Right renal pelvis (tissue), 4 donors: ENCODE measurements around the gene SLC22A8. TPM values are rescaled to one million over a fixed set of nuclear protein-coding genes. Genes with fewer than 3 reads are reported as not detected.

Experiments used
- polyA plus RNA-seq, 4 donors: library from polyadenylated mRNA; unstranded; fragments of 120-200 nt; gene quantifications; one replicate each; pipeline ENCODE4 v1.2.1, GENCODE V29; 2013; ENCODE audit not compliant: insufficient read length in 4 of 4

The SLC22A8 gene
- polyA plus RNA-seq, 4 donors = 33.7 to 58.1 (median 46.7) TPM

Other genes with a start within 250 kb of the SLC22A8 start
- 10 to 100 TPM; 24.9 to 30.9 (median 28.4) TPM for gene TAF6L, start 244.4 kb downstream of the SLC22A8 start, polyA plus RNA-seq
- 10 to 100 TPM; 64.6 to 72.9 (median 68.3) TPM for gene TMEM179B, start 228.4 kb downstream of the SLC22A8 start, polyA plus RNA-seq
- 10 to 100 TPM; 22.3 to 31.0 (median 25.5) TPM for gene TMEM223, start 223.8 kb downstream of the SLC22A8 start, polyA plus RNA-seq
- 100 to 1,000 TPM; 113 to 129 (median 123) TPM for gene NXF1, start 210.4 kb downstream of the SLC22A8 start, polyA plus RNA-seq
- 10 to 100 TPM; 53.5 to 60.8 (median 57.8) TPM for gene STX5, start 183.8 kb downstream of the SLC22A8 start, polyA plus RNA-seq
- under 1 TPM in 1 of 4 donors, not detected in 3; 0.17 TPM for gene TEX54, start 183.0 kb downstream of the SLC22A8 start, polyA plus RNA-seq
- 10 to 100 TPM; 35.4 to 40.9 (median 38.7) TPM for gene WDR74, start 176.3 kb downstream of the SLC22A8 start, polyA plus RNA-seq
- 100 to 1,000 TPM; 182 to 190 (median 189) TPM for gene SLC3A2, start 134.9 kb downstream of the SLC22A8 start, polyA plus RNA-seq
- gene CHRM1, start 94.5 kb downstream of the SLC22A8 start, polyA plus RNA-seq = under 1 TPM; 0.07 to 0.13 (median 0.09) TPM
- 10 to 100 TPM; 20.2 to 38.4 (median 30.5) TPM for gene SLC22A6, start 30.9 kb downstream of the SLC22A8 start, polyA plus RNA-seq
- gene SLC22A24, start 128.4 kb upstream of the SLC22A8 start, polyA plus RNA-seq = under 1 TPM; 0.14 to 0.86 (median 0.35) TPM
- not detected for gene SLC22A25, start 227.8 kb upstream of the SLC22A8 start, polyA plus RNA-seq